GM19324 (cell line): ENCODE results near the gene NEXN.
"Not testable (repeated sequence)": the region's sequence is repeated elsewhere in the genome, so short reads cannot be mapped to it uniquely, and the experiment has no call there.

Source experiments
- ATAC-seq: cut with Tn5 transposase; IDR thresholded peaks from one replicate; pipeline ENCODE4 v1.9.1; 2021; ENCODE audit warnings: mild to moderate bottlenecking, moderate library complexity; ENCODE audit not compliant: unreplicated experiment, low FRiP score

The NEXN gene

GRCh38 chr1:77955709-77956108 lies 67.3 kb downstream of the NEXN start:
- no peak for ATAC-seq

DNA sequence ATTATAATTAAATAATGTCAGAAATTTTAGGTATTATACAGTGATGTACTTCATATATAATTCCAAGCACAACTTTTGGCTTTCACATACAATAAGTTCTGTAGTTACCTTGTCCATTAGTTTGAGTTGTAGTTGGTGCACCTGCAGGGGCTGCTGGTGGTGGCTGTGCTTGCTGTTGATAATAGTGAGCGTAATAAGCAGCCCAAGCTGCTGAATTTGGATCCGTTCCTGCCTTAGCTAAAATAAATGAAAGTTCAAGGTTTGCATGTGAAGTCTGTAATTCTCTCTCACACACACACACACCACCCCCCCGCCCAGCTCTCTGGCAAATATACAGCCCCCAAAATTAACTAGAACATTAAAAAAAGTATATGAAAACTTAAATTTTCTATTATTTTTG lies 68.0 kb downstream of the NEXN start:
- ATAC-seq, result no peak

- no peak for ATAC-seq
Measured at GRCh38 chr1:77958391-77958790, 70.0 kb downstream of the NEXN start.

DNA sequence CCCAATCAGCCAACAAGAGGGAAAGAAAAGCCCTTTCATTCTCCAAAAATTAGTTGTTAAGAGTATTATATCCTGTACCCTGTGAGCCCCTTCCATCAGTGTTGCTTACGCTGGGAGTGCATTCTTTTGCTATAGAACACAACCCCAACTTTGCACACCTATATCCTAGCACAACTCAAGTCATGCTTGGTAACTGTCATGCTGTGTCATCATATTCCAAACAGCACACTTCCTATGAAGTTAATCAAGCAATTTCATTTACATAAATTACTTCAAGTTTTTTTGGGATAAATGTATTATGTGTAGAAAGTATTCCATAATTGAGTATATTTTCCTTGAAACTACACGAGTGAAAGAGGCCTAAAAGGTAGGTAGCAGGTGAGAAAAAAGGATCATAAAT lies 70.4 kb downstream of the NEXN start:
- no peak for ATAC-seq

- ATAC-seq, result no peak
Measured at GRCh38 chr1:77961392-77961791, 73.0 kb downstream of the NEXN start.

DNA sequence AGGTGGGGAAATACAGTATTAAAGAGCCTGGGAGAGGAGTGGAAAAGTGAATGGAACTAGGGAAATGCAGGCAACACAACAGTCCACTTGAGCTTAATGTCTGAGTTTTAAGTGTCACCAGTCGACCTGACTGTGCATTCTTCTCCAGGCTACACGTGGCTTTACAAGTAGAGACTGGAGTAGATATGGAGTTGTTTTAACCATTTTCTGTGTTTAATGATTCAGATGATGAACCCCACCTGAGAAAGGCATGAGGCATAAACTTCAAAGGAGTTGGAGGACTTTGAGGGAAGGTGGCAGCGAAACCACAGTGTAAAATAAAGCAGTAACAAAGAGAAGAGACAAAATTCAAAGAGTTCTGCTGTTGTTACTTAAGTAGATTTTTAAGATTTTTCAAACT lies 77.9 kb downstream of the NEXN start:
- ATAC-seq, result no peak

DNA sequence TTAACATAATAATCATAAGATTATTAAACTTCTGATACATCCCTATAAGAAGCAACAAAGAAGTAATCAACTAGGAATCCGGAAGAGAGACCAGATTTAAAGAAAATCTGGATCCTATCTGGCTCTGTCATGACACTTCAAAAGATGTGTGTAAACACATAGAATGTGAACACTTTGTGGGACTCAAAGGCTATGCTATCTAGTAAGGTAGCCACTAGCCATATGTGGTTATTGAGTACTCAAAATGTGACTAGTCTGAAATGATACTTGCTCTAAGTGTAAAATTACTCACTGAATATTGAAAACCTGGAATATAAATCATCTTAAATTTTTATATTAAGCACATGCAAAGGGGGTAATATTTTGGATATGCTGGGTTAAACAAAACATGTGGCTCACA lies 81.8 kb downstream of the NEXN start:
- no peak for ATAC-seq

DNA sequence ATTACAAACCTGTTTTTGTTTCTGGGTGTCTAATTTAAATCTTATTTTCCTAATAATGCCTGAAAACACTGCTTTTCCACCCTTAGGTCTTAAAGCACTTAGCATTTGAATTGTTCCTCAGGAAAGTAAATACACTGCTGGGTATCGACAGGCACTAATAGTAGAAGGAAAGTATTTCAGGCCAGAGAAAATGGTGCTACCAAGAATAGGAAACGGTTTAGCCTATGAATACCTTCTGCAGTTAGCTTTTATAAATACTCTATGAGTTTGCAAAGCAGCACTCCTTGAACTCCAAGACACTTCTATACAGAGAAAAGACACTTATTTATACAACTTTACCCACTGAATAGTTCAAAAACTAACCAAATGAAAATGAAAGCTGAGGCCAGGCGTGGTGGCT lies 83.7 kb downstream of the NEXN start:
- no peak for ATAC-seq

DNA sequence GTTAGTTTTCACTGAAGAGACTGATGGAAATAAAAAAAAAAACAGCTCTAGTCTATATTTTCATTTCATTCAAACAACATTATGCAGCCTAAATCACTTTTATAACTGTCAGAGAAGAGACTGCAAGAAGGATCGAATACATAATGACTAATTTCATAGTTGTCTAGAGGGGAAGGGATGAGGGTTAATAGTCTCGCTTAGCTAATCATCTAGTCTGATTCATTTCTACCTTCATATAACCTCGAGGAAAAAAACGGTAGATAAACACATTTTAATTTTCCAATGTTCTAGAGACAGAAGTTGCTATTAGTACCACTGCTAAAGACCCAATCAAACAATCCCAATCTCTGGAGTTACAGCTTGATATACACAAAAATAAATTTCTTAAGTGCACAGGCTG lies 87.0 kb downstream of the NEXN start:
- no peak for ATAC-seq

- no peak for ATAC-seq
Measured at GRCh38 chr1:77975907-77976306, 87.5 kb downstream of the NEXN start.

- ATAC-seq, result no peak
Measured at GRCh38 chr1:77976433-77977076, 88.1 kb downstream of the NEXN start.

- no peak for ATAC-seq
Measured at GRCh38 chr1:77977989-77978292, 89.5 kb downstream of the NEXN start.

GRCh38 chr1:77978293-77978968 lies 90.0 kb downstream of the NEXN start:
- peak; percentile 60 for ATAC-seq

DNA sequence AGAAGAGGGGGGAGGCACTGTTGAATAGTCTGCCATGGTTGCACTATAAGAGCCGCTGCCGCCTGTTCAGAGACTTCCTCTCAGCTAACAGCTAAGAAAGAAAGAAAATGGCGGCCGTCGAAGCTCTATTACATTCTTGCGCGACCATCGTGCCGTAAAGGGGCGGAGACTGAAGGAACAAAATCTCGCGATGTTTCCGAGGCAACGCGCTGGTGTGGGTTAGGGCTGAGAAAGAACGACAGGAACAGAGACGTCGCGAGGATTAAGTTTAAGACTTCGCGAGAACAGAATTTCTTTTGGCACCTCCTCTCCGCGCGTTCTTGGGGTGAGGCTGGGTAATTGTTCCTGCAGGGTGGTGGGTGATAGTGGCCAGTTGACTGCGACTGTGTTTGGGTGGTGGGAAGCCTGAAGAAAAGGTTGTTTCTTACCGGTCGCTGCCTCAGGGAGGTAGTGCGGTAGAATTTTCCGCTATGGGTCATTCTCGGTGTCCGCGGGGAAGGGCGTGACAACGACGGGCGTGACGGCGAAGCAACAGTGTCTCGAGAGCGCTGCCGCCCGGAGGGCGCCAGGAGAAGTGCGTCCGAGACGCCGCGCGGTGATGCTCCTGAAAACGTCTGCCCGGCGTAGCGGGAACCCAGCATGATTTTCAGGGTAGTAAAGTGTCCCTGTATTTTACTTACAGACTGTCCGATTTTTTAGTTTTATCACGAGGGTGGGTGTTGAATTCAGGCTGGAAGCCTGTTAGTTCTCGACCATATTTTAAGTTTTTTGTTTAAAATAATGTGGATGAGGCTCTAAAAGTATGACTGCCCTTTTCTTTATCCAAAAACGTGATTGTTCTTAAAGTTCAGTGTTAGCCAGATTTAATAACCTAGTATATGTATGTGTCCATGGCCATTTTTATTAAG lies 90.8 kb downstream of the NEXN start, which contains the start of gene FUBP1:
Gene FUBP1 (minus strand): TSS at position 104 of the 908 bp plus-strand sequence. CDS start 68 bp downstream, at position 36.
- ATAC-seq, result peak; percentile 84

- ATAC-seq, result not testable (repeated sequence)
Measured at GRCh38 chr1:77983352-77983996, 95.0 kb downstream of the NEXN start.

- ATAC-seq, result no peak
Measured at GRCh38 chr1:77983997-77984355, 95.6 kb downstream of the NEXN start.

DNA sequence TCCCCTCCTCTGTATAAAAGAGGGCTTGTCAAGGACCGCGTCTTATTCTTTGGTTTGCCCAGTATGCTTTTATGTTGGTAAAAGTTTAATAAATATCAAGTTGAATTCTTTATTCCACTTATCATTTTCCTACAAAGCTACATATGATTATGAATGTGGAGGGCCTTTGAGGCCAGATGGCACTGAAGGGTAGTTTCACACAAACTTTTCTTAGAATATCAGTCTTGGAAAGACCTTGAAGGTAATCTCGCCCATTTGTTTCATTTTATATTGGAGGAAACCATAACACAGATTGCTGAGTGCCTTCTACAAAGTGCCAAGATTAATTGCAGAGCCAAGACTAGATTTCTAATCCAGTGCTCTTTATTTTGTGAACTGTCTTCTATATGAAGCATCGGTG lies 96.2 kb downstream of the NEXN start:
- no peak for ATAC-seq

DNA sequence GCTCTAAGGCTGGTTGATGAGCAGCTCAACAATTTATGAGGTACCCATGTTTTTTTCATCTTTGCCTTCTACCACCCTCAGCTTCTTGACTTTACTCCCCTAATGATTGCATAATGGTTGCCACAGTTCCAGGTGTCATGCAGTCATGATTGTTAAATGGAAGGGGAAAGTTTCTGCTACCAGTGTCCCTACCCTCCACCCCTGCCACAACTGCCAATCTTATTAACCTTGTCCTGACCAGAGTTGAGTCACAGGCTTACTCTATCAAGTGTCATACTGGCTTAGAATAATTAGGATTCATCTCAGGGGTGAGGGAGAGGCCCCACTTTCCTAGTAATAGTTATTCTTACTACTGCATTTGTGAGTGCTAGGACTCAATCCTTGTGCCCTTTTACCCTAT lies 98.4 kb downstream of the NEXN start:
- no peak for ATAC-seq

- ATAC-seq, result no peak
Measured at GRCh38 chr1:77987919-77988318, 99.5 kb downstream of the NEXN start.

GRCh38 chr1:77989744-77990143 lies 101.3 kb downstream of the NEXN start:
- ATAC-seq, result no peak

DNA sequence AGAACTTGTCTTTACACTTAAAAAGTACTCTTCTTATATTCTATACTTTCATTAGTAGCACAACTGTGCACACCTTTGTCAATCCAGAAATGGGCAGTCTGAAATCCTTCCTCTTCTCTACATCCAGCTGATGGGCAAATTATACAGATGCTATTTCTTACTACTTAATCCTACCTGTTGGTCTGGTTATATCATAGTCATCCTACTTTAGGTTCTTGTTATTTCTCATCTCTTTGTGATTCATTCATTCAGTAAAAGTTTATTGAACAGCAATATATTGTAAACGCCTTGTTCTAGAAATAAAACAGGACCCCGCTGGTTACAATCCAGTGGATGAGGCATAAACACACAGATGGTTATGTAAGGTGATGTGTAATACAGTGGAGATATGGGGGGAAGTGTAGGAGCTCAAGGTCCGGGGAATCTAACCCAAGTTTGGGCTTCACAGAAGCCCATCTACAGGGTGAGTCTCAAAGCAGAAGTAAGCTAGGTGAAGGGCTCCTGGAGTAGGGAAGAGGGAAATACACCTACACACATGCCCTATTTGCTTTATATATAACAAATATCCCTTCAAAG lies 102.3 kb downstream of the NEXN start:
- no peak for ATAC-seq
